ENCODE measurements around the gene THADA.
"Not testable (repeated sequence)": the region's sequence is repeated elsewhere in the genome, so short reads cannot be mapped to it uniquely, and the experiment has no call there.

Gene THADA

GRCh38 chr2:43313642-43314017 lies 282.2 kb downstream of the THADA start:
- in situ Hi-C loops (cut with HindIII; ENCODE audit: low pct_ligation_motif_present, low pct_unique_long_range_greater_than_20kb, low sequenced_read_pairs), result no loop called here

GRCh38 chr2:43312755-43313641 lies 282.8 kb downstream of the THADA start:
- in situ Hi-C loops (cut with HindIII; ENCODE audit: low pct_ligation_motif_present, low pct_unique_long_range_greater_than_20kb, low sequenced_read_pairs), result no loop called here
- peak; percentile 17 for DNase-seq

More at GRCh38 chr2:43313642-43314017, 282.2 kb downstream of the THADA start:
- no peak for DNase-seq

- in situ Hi-C loops (cut with HindIII; ENCODE audit: low pct_ligation_motif_present, low pct_unique_long_range_greater_than_20kb, low sequenced_read_pairs), result no loop called here
These were observed 284.6 kb downstream of the THADA start for GRCh38 chr2:43311276-43311675.

GRCh38 chr2:43309935-43310334 lies 285.9 kb downstream of the THADA start:
- DNase-seq, result no peak
- in situ Hi-C loops (cut with HindIII; ENCODE audit: low pct_ligation_motif_present, low pct_unique_long_range_greater_than_20kb, low sequenced_read_pairs), result no loop called here

More at GRCh38 chr2:43311276-43311675, 284.6 kb downstream of the THADA start:
- DNase-seq, result no peak

- in situ Hi-C loops (cut with HindIII; ENCODE audit: low pct_ligation_motif_present, low pct_unique_long_range_greater_than_20kb, low sequenced_read_pairs), result no loop called here
- DNase-seq, result no peak
These were observed 287.9 kb downstream of the THADA start for GRCh38 chr2:43307973-43308372.

GRCh38 chr2:43307046-43307445 lies 288.8 kb downstream of the THADA start:
- in situ Hi-C loops (cut with HindIII; ENCODE audit: low pct_ligation_motif_present, low pct_unique_long_range_greater_than_20kb, low sequenced_read_pairs), result no loop called here
- DNase-seq, result no peak

- in situ Hi-C loops (cut with HindIII; ENCODE audit: low pct_ligation_motif_present, low pct_unique_long_range_greater_than_20kb, low sequenced_read_pairs), result no loop called here
- DNase-seq, result no peak
These were observed 289.6 kb downstream of the THADA start for GRCh38 chr2:43306197-43306596.

GRCh38 chr2:43305517-43305916 lies 290.3 kb downstream of the THADA start:
- in situ Hi-C loops (cut with HindIII; ENCODE audit: low pct_ligation_motif_present, low pct_unique_long_range_greater_than_20kb, low sequenced_read_pairs), result no loop called here
- DNase-seq, result no peak

- no peak for DNase-seq
- in situ Hi-C loops (cut with HindIII; ENCODE audit: low pct_ligation_motif_present, low pct_unique_long_range_greater_than_20kb, low sequenced_read_pairs), result no loop called here
These were observed 290.8 kb downstream of the THADA start for GRCh38 chr2:43305012-43305411.

- no peak for DNase-seq
- in situ Hi-C loops (cut with HindIII; ENCODE audit: low pct_ligation_motif_present, low pct_unique_long_range_greater_than_20kb, low sequenced_read_pairs), result no loop called here
These were observed 291.9 kb downstream of the THADA start for GRCh38 chr2:43303889-43304288.

GRCh38 chr2:43302961-43303494 lies 292.8 kb downstream of the THADA start:
- in situ Hi-C loops (cut with HindIII; ENCODE audit: low pct_ligation_motif_present, low pct_unique_long_range_greater_than_20kb, low sequenced_read_pairs), result no loop called here

GRCh38 chr2:43302182-43302960 lies 293.5 kb downstream of the THADA start:
- in situ Hi-C loops (cut with HindIII; ENCODE audit: low pct_ligation_motif_present, low pct_unique_long_range_greater_than_20kb, low sequenced_read_pairs), result no loop called here

More at GRCh38 chr2:43302961-43303494, 292.8 kb downstream of the THADA start:
- no peak for DNase-seq

GRCh38 chr2:43300781-43301583 lies 294.9 kb downstream of the THADA start:
- DNase-seq, result no peak
- in situ Hi-C loops (cut with HindIII; ENCODE audit: low pct_ligation_motif_present, low pct_unique_long_range_greater_than_20kb, low sequenced_read_pairs), result no loop called here

More at GRCh38 chr2:43302182-43302960, 293.5 kb downstream of the THADA start:
- DNase-seq, result no peak

GRCh38 chr2:43300222-43300621 lies 295.6 kb downstream of the THADA start:
- no peak for DNase-seq
- in situ Hi-C loops (cut with HindIII; ENCODE audit: low pct_ligation_motif_present, low pct_unique_long_range_greater_than_20kb, low sequenced_read_pairs), result no loop called here

GRCh38 chr2:43298500-43298899 lies 297.3 kb downstream of the THADA start:
- DNase-seq, result no peak
- in situ Hi-C loops (cut with HindIII; ENCODE audit: low pct_ligation_motif_present, low pct_unique_long_range_greater_than_20kb, low sequenced_read_pairs), result no loop called here

GRCh38 chr2:43297740-43298139 lies 298.1 kb downstream of the THADA start:
- in situ Hi-C loops (cut with HindIII; ENCODE audit: low pct_ligation_motif_present, low pct_unique_long_range_greater_than_20kb, low sequenced_read_pairs); DNase-seq: not testable (repeated sequence)

- DNase-seq, result no peak
- in situ Hi-C loops (cut with HindIII; ENCODE audit: low pct_ligation_motif_present, low pct_unique_long_range_greater_than_20kb, low sequenced_read_pairs), result no loop called here
These were observed 300.8 kb downstream of the THADA start for GRCh38 chr2:43294973-43295603.

Measured in ACHN (cell line).